HFFc6 (cell line): ENCODE data around the gene MAP3K5. TPM values are rescaled to one million over a fixed set of nuclear protein-coding genes. Genes with fewer than 3 reads are reported as not detected.
A peak's percentile ranks its signal among the peaks of the same experiment; 100 is the strongest.

Experiments
- DNase-seq: peaks from one replicate; pipeline ENCODE4 v3.0.0-alpha.2; 2018
- H3K27ac Mint-ChIP-seq: 2 replicates; pipeline ENCODE4 v1.8.0; 2020; ENCODE audit warnings: mild to moderate bottlenecking, mixed read lengths
- H3K27me3 Mint-ChIP-seq: 2 replicates; pipeline ENCODE4 v1.8.0; 2021; ENCODE audit warnings: mild to moderate bottlenecking, moderate library complexity, mixed read lengths; ENCODE audit not compliant: insufficient read depth
- H3K36me3 Mint-ChIP-seq: 2 replicates; pipeline ENCODE4 v1.8.0; 2021; ENCODE audit warnings: low read depth, mixed read lengths
- H3K4me1 Mint-ChIP-seq: 2 replicates; pipeline ENCODE4 v1.8.0; 2020; ENCODE audit warnings: low read depth, mixed read lengths
- H3K4me3 Mint-ChIP-seq: 2 replicates; pipeline ENCODE4 v1.8.0; 2020; ENCODE audit warnings: mild to moderate bottlenecking, moderate library complexity, mixed read lengths
- H3K9me3 Mint-ChIP-seq: 2 replicates; pipeline ENCODE4 v1.8.0; 2020; ENCODE audit warnings: mild to moderate bottlenecking, mixed read lengths
- CTCF ChIP-seq: fragments of 200-600 bp; sonication (generic); IDR thresholded peaks from 2 replicates; pipeline ENCODE4 v1.5.0; 2021; ENCODE audit warnings: antibody characterized with exemption, mild to moderate bottlenecking
- total RNA-seq, 6 experiments: library from RNA; stranded (reverse); fragmentation: NEBNext Ultra II Directional; extraction: Animal tissue kit (Norgen Biotek cat#: 25700); gene quantifications; 2 replicates in 1 of 6; 3 replicates in 5 of 6; pipeline ENCODE4 v1.2.3, GENCODE V29; 2021

The MAP3K5 gene
- total RNA-seq, 6 experiments from 2014 or later, result 11.9 to 22.2 (median 19.1) TPM

- Mint-ChIP-seq H3K27ac (no peak overlapping the region), H3K4me1 (no peaks in the 10 kb centered on the region; the same call in 1 of the 2 replicates), H3K9me3 (no peaks in the 10 kb centered on the region), H3K27me3 (peaks cover 12% of the 10 kb centered on the region; the same call in 1 of the 2 replicates), H3K36me3 (no peaks in the 10 kb centered on the region), H3K4me3 (peak overlapping the region; percentile 54)
- no peak for DNase-seq
- no peak for TF ChIP-seq CTCF
Observed at GRCh38 chr6:136551103-136551502, 241.2 kb downstream of the MAP3K5 start.

GRCh38 chr6:136550330-136551071 is 241.8 kb downstream of the MAP3K5 start, which contains the start of gene MAP7:
TSS of gene MAP7 (minus strand) at chr6:136550422. CDS start at chr6:136550408, 14 bp downstream.
- no peaks in the 10 kb centered on the region for H3K36me3 Mint-ChIP-seq
- no peak for DNase-seq
- no peak within 1 kb of the TSS for H3K27ac Mint-ChIP-seq
- no peaks in the 10 kb centered on the region for H3K9me3 Mint-ChIP-seq
- H3K27me3 Mint-ChIP-seq, result peaks cover 14% of the 10 kb centered on the region
- TF ChIP-seq CTCF, result peak; percentile 89
- peak within 1 kb of the TSS; percentile 68 for H3K4me3 Mint-ChIP-seq
- H3K4me1 Mint-ChIP-seq, result no peaks in the 10 kb centered on the region; the same call in 1 of the 2 replicates

- Mint-ChIP-seq H3K27me3 (peaks cover 16% of the 10 kb centered on the region), H3K27ac (no peak overlapping the region), H3K4me1 (no peaks in the 10 kb centered on the region; the same call in 1 of the 2 replicates), H3K36me3 (no peaks in the 10 kb centered on the region), H3K4me3 (no peak overlapping the region), H3K9me3 (no peaks in the 10 kb centered on the region)
- TF ChIP-seq CTCF, result no peak
- no peak for DNase-seq
Observed at GRCh38 chr6:136550045-136550329, 242.3 kb downstream of the MAP3K5 start.

- peaks cover 18% of the 10 kb centered on the region for H3K27me3 Mint-ChIP-seq
- H3K4me3 Mint-ChIP-seq, result peak overlapping the region; percentile 68
- no peaks in the 10 kb centered on the region for H3K36me3 Mint-ChIP-seq
- no peaks in the 10 kb centered on the region; the same call in 1 of the 2 replicates for H3K4me1 Mint-ChIP-seq
- TF ChIP-seq CTCF, result no peak
- no peak for DNase-seq
- H3K27ac Mint-ChIP-seq, result no peak overlapping the region
- no peaks in the 10 kb centered on the region for H3K9me3 Mint-ChIP-seq
Observed at GRCh38 chr6:136549300-136550044, 242.8 kb downstream of the MAP3K5 start.

GRCh38 chr6:136548582-136549299 is 243.5 kb downstream of the MAP3K5 start:
- Mint-ChIP-seq H3K27me3 (peaks cover 22% of the 10 kb centered on the region), H3K36me3 (no peaks in the 10 kb centered on the region), H3K9me3 (no peaks in the 10 kb centered on the region), H3K27ac (no peak overlapping the region), H3K4me3 (peak overlapping the region; percentile 68), H3K4me1 (no peaks in the 10 kb centered on the region; the same call in 1 of the 2 replicates)
- no peak for TF ChIP-seq CTCF
- DNase-seq, result no peak
